ENCODE results near the gene ZC3H10. TPM values are rescaled to one million over a fixed set of nuclear protein-coding genes. Genes with fewer than 3 reads are reported as not detected.

ZC3H10 gene
- total RNA-seq, 2 experiments from 2014 or later = 8.0 to 10.3 TPM

GRCh38 chr12:56129206-56129941 is 11.3 kb downstream of the ZC3H10 start:
- peaks cover 78% of the 10 kb centered on the region for H3K4me1 Mint-ChIP-seq
- peak; percentile 88 for DNase-seq
- H3K27ac Mint-ChIP-seq = peak overlapping the region; percentile 94
- peaks cover 59% of the 10 kb centered on the region for H3K36me3 Mint-ChIP-seq (ENCODE audit: low read depth)
- no peaks in the 10 kb centered on the region for H3K27me3 Mint-ChIP-seq
- H3K4me3 Mint-ChIP-seq = peak overlapping the region; percentile 97
- ChIA-PET CTCF (interaction anchor here (0.6 to 15.1 kb wide), 10 partner anchors 10 to 129 kb away, joined by 3 to 271 read pairs (median 5); partner anchors contain the start of genes ANKRD52, MYL6, MYL6B and RPL41), POLR2A (interaction anchor here (1.1 to 11.6 kb wide), 13 partner anchors 9 to 155 kb away, joined by 3 to 178 read pairs (median 21); partner anchors contain the start of genes ANKRD52, MYL6, MYL6B and PA2G4)
- peaks cover 5% of the 10 kb centered on the region for H3K9me3 Mint-ChIP-seq

- Mint-ChIP-seq H3K27ac (peak overlapping the region; percentile 94), H3K4me1 (peaks cover 72% of the 10 kb centered on the region), H3K27me3 (no peaks in the 10 kb centered on the region), H3K4me3 (peak overlapping the region; percentile 97), H3K36me3 (ENCODE audit: low read depth) (peaks cover 61% of the 10 kb centered on the region), H3K9me3 (peaks cover 5% of the 10 kb centered on the region)
- no peak for DNase-seq
- ChIA-PET POLR2A (interaction anchor here (1.1 to 11.6 kb wide), 10 partner anchors 8 to 91 kb away, joined by 4 to 178 read pairs (median 42); partner anchors contain the start of genes MYL6, MYL6B, PA2G4 and RNF41), CTCF (interaction anchor here (0.6 to 15.1 kb wide), 7 partner anchors 10 to 64 kb away, joined by 3 to 271 read pairs (median 4); partner anchors contain the start of genes MYL6 and SMARCC2)
These were observed 12.0 kb downstream of the ZC3H10 start for GRCh38 chr12:56129942-56130495.

- peak overlapping the region; percentile 94 for H3K27ac Mint-ChIP-seq
- no peak for DNase-seq
- H3K27me3 Mint-ChIP-seq = no peaks in the 10 kb centered on the region
- H3K9me3 Mint-ChIP-seq = peaks cover 5% of the 10 kb centered on the region
- H3K4me3 Mint-ChIP-seq = peak overlapping the region; percentile 97
- ChIA-PET CTCF (interaction anchor here (15.1 kb wide), 1 partner anchor 58 kb away, joined by 271 read pairs; the partner anchor contains the start of gene SMARCC2), POLR2A (interaction anchor here (1.3 to 11.6 kb wide), 6 partner anchors 8 to 31 kb away, joined by 4 to 178 read pairs (median 48); partner anchors contain the start of genes MYL6, MYL6B, RPL41 and ZC3H10)
- peaks cover 69% of the 10 kb centered on the region for H3K4me1 Mint-ChIP-seq
- H3K36me3 Mint-ChIP-seq (ENCODE audit: low read depth) = peaks cover 68% of the 10 kb centered on the region
These were observed 12.8 kb downstream of the ZC3H10 start for GRCh38 chr12:56130876-56131275.

- CTCF ChIA-PET = no interaction called here
These were observed 16.8 kb downstream of the ZC3H10 start for GRCh38 chr12:56134897-56135296.

GRCh38 chr12:56137853-56138571 is 19.9 kb downstream of the ZC3H10 start:
- POLR2A ChIA-PET = interaction anchor here (1.0 to 4.8 kb wide), 7 partner anchors 7 to 50 kb away, joined by 4 to 41 read pairs (median 11); partner anchors contain the start of genes ESYT1, MYL6, MYL6B and SMARCC2
- Mint-ChIP-seq H3K27ac (peak overlapping the region; percentile 78), H3K4me3 (no peak overlapping the region), H3K27me3 (no peaks in the 10 kb centered on the region), H3K4me1 (peaks cover 73% of the 10 kb centered on the region), H3K36me3 (ENCODE audit: low read depth) (peaks cover 85% of the 10 kb centered on the region), H3K9me3 (no peaks in the 10 kb centered on the region)
- DNase-seq = no peak
- CTCF ChIA-PET = interaction anchor here (0.6 to 1.3 kb wide), 4 partner anchors 13 to 98 kb away, joined by 3 read pairs; partner anchors contain the start of genes MYL6B and RNF41

More at GRCh38 chr12:56134897-56135296, 16.8 kb downstream of the ZC3H10 start:
- DNase-seq = no peak
- POLR2A ChIA-PET = interaction anchor here (2.2 to 11.6 kb wide), 2 partner anchors 10 to 27 kb away, joined by 7 to 178 read pairs; partner anchors contain the start of gene MYL6
- no peak overlapping the region for H3K27ac Mint-ChIP-seq
- H3K4me3 Mint-ChIP-seq = no peak overlapping the region
- H3K9me3 Mint-ChIP-seq = peaks cover 5% of the 10 kb centered on the region
- H3K27me3 Mint-ChIP-seq = no peaks in the 10 kb centered on the region
- peaks cover 76% of the 10 kb centered on the region for H3K4me1 Mint-ChIP-seq
- H3K36me3 Mint-ChIP-seq (ENCODE audit: low read depth) = peaks cover 92% of the 10 kb centered on the region

- Mint-ChIP-seq H3K27me3 (no peaks in the 10 kb centered on the region), H3K4me1 (peaks cover 63% of the 10 kb centered on the region), H3K4me3 (no peak overlapping the region), H3K36me3 (ENCODE audit: low read depth) (peaks cover 75% of the 10 kb centered on the region), H3K27ac (peak overlapping the region; percentile 49), H3K9me3 (no peaks in the 10 kb centered on the region)
- ChIA-PET POLR2A (interaction anchor here (0.9 to 3.2 kb wide), 4 partner anchors 10 to 27 kb away, joined by 4 to 18 read pairs (median 18); partner anchors contain the start of genes MYL6 and MYL6B), CTCF (interaction anchor here (1.0 to 4.3 kb wide), 5 partner anchors 10 to 48 kb away, joined by 3 to 14 read pairs (median 5); partner anchors contain the start of genes ESYT1, MYL6B and SMARCC2)
- DNase-seq = no peak
These were observed 24.1 kb downstream of the ZC3H10 start for GRCh38 chr12:56141946-56142784.

- ChIA-PET POLR2A (interaction anchor here (0.8 to 3.2 kb wide), 5 partner anchors 9 to 29 kb away, joined by 3 to 18 read pairs (median 18); partner anchors contain the start of genes MYL6, MYL6B and ZC3H10), CTCF (interaction anchor here (1.0 to 4.3 kb wide), 3 partner anchors 9 to 46 kb away, joined by 3 to 14 read pairs (median 5); partner anchors contain the start of genes ESYT1, MYL6B and SMARCC2)
- Mint-ChIP-seq H3K4me1 (peaks cover 53% of the 10 kb centered on the region), H3K4me3 (no peak overlapping the region), H3K9me3 (no peaks in the 10 kb centered on the region), H3K27me3 (no peaks in the 10 kb centered on the region), H3K36me3 (ENCODE audit: low read depth) (peaks cover 65% of the 10 kb centered on the region), H3K27ac (peak overlapping the region; percentile 70)
- DNase-seq = no peak
These were observed 25.2 kb downstream of the ZC3H10 start for GRCh38 chr12:56143217-56143616.

GRCh38 chr12:56143870-56144269 is 25.8 kb downstream of the ZC3H10 start:
- Mint-ChIP-seq H3K27ac (peak overlapping the region; percentile 70), H3K36me3 (ENCODE audit: low read depth) (peaks cover 58% of the 10 kb centered on the region), H3K4me1 (peaks cover 47% of the 10 kb centered on the region), H3K9me3 (no peaks in the 10 kb centered on the region), H3K4me3 (no peak overlapping the region), H3K27me3 (no peaks in the 10 kb centered on the region)
- ChIA-PET CTCF (interaction anchor here (1.5 to 4.3 kb wide), 2 partner anchors 8 to 97 kb away, joined by 4 to 14 read pairs; partner anchors contain the start of gene MYL6B), POLR2A (interaction anchor here (0.9 to 3.1 kb wide), 6 partner anchors 8 to 78 kb away, joined by 3 to 18 read pairs (median 6); partner anchors contain the start of genes MYL6, MYL6B, RNF41 and ZC3H10)
- no peak for DNase-seq

GRCh38 chr12:56145217-56145616 is 27.2 kb downstream of the ZC3H10 start:
- Mint-ChIP-seq H3K27me3 (no peaks in the 10 kb centered on the region), H3K9me3 (no peaks in the 10 kb centered on the region), H3K4me3 (no peak overlapping the region), H3K27ac (no peak overlapping the region), H3K4me1 (peaks cover 41% of the 10 kb centered on the region), H3K36me3 (ENCODE audit: low read depth) (peaks cover 46% of the 10 kb centered on the region)
- DNase-seq = no peak
- CTCF ChIA-PET = interaction anchor here (1.5 kb wide), 1 partner anchor 98 kb away, joined by 4 read pairs; no protein-coding TSS in a partner anchor
- POLR2A ChIA-PET = interaction anchor here (0.9 to 1.4 kb wide), 3 partner anchors 9 to 77 kb away, joined by 5 to 7 read pairs (median 6); partner anchors contain the start of gene RNF41

GRCh38 chr12:56146492-56147460 is 28.7 kb downstream of the ZC3H10 start:
- CTCF ChIA-PET = no interaction called here
- peak overlapping the region; percentile 7 for H3K27ac Mint-ChIP-seq
- POLR2A ChIA-PET = interaction anchor here (0.7 to 5.5 kb wide), 3 partner anchors 8 to 18 kb away, joined by 3 to 66 read pairs (median 4); partner anchors contain the start of genes ESYT1 and MYL6
- H3K36me3 Mint-ChIP-seq (ENCODE audit: low read depth) = peaks cover 43% of the 10 kb centered on the region
- H3K4me1 Mint-ChIP-seq = peaks cover 45% of the 10 kb centered on the region
- H3K27me3 Mint-ChIP-seq = no peaks in the 10 kb centered on the region
- H3K9me3 Mint-ChIP-seq = no peaks in the 10 kb centered on the region
- no peak for DNase-seq
- H3K4me3 Mint-ChIP-seq = no peak overlapping the region

All from activated CD4-positive, alpha-beta memory T cell treated with anti-CD3 and anti-CD28 coated beads, Interleukin-2, amount 10 ng/mL, durations not matched to agents 7 days and 5 days (primary cell).